Thyroid gland (tissue), 4 donors: ENCODE measurements around the gene HMGB4. TPM values are rescaled to one million over a fixed set of nuclear protein-coding genes. Genes with fewer than 3 reads are reported as not detected.

Experiments
- DNase-seq, 2 donors: peaks; one replicate each; pipeline ENCODE4 v3.0.0-alpha.2; 2019
- H3K27ac ChIP-seq, 3 donors: fragments of 200-600 bp; sonication (generic); 1 replicate in 2 of 3; 2 replicates in 1 of 3; pipeline ENCODE4 v1.5.1; 2016 to 2019; ENCODE audit warnings: mild to moderate bottlenecking in 1 of 3, moderate library complexity in 1 of 3
- H3K27me3 ChIP-seq: fragments of 200-600 bp; sonication (generic); one replicate; pipeline ENCODE4 v1.5.1; 2019
- H3K36me3 ChIP-seq, 2 donors: fragments of 200-600 bp; sonication (generic); one replicate each; pipeline ENCODE4 v1.5.1; 2016 to 2019
- H3K4me1 ChIP-seq, 2 donors: fragments of 200-600 bp; sonication (generic); one replicate each; pipeline ENCODE4 v1.5.1; 2017 to 2019
- H3K4me3 ChIP-seq, 3 donors: fragments of 200-600 bp; sonication (generic); replicated peaks in 1 of 3; 1 replicate in 2 of 3; 2 replicates in 1 of 3; pipeline ENCODE4 v1.5.1; 2016; ENCODE audit warnings: mild to moderate bottlenecking in 1 of 3
- H3K9me3 ChIP-seq: fragments of 200-600 bp; sonication (generic); one replicate; pipeline ENCODE4 v1.5.1; 2017
- POLR2A ChIP-seq, 2 donors: fragments of 450-650 bp; IDR thresholded peaks; one replicate each; pipeline ENCODE4 v1.6.1; 2017; ENCODE audit warnings: antibody characterized with exemption in 2 of 2, mild to moderate bottlenecking in 2 of 2, moderate library complexity in 1 of 2
- WGBS, 2 donors: methylation state at CpG; one replicate each; pipeline ENCODE4 v1.1.5; 2017; 5-methylcytosine and 5-hydroxymethylcytosine counted together
- intact Hi-C: fragments of 100-400 bp; cut with DNase I; formaldehyde crosslinking; loops from one replicate; pipeline ENCODE4 v1.15.1; 2023
- total RNA-seq, 4 donors: library from RNA; depleted of rRNA; stranded (reverse); fragments of >200 nt; gene quantifications; one replicate each; pipeline ENCODE4 v1.2.3, GENCODE V29; 2016
- TF ChIP-seq, protein P1 (sequence below), 6 experiments: fragments of 200-600 bp in 3 of 6; fragments of 450-650 bp in 3 of 6; sonication (generic) in 3 of 6; IDR thresholded peaks; one replicate each; pipeline ENCODE4 v1.5.1; 2016 to 2019; ENCODE audit warnings: antibody characterized with exemption in 6 of 6, mild to moderate bottlenecking in 2 of 6, inconsistent platforms in 1 of 6, moderate library complexity in 1 of 6

The HMGB4 gene, protein sequence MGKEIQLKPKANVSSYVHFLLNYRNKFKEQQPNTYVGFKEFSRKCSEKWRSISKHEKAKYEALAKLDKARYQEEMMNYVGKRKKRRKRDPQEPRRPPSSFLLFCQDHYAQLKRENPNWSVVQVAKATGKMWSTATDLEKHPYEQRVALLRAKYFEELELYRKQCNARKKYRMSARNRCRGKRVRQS
- 1 to 10 TPM in 1 of 4 donors, not detected in 3; 1.9 TPM for total RNA-seq

DNA sequence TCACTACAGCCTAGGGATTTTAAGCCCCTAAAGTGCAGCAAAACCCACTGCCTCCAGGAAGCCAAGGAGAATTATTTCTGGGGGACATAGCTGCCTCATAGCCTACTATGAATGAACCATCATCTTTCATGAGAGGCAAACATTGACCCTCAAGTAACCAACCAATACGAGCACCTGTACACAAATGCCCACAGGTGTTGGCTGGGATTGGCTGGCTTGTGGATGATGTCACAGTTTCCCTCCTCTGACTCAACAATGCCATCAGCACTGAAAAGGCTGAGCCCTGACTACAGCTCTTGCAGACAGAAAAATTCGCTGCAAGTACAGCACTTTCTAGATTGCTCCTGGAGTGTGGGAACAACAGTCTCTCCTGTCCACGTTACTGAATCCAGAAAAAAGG is at the start of gene HMGB4:
TSS of gene HMGB4 (plus strand) at position 301 of the 400 bp plus-strand sequence. CDS start 113 bp downstream, outside the sequence.
- intact Hi-C loops: no loop called here
- Histone ChIP-seq H3K36me3 (no peaks in the 10 kb centered on the region), H3K27ac (no peak within 1 kb of the TSS), H3K9me3 (no peaks in the 10 kb centered on the region), H3K4me3 (no peak within 1 kb of the TSS), H3K27me3 (no peaks in the 10 kb centered on the region), H3K4me1 (peaks cover 0 to 4% of the 10 kb centered on the region in 2 donors)
- TF ChIP-seq POLR2A (IDR thresholded peaks at IDR 0.05): no peak
- TF ChIP-seq, protein P1, sequence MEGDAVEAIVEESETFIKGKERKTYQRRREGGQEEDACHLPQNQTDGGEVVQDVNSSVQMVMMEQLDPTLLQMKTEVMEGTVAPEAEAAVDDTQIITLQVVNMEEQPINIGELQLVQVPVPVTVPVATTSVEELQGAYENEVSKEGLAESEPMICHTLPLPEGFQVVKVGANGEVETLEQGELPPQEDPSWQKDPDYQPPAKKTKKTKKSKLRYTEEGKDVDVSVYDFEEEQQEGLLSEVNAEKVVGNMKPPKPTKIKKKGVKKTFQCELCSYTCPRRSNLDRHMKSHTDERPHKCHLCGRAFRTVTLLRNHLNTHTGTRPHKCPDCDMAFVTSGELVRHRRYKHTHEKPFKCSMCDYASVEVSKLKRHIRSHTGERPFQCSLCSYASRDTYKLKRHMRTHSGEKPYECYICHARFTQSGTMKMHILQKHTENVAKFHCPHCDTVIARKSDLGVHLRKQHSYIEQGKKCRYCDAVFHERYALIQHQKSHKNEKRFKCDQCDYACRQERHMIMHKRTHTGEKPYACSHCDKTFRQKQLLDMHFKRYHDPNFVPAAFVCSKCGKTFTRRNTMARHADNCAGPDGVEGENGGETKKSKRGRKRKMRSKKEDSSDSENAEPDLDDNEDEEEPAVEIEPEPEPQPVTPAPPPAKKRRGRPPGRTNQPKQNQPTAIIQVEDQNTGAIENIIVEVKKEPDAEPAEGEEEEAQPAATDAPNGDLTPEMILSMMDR (IDR thresholded peaks at IDR 0.05): no peak
- DNase-seq: no peak
- WGBS, 2 donors: 83 to 93% methylated on average over 3 of the region's 3 CpGs

- Histone ChIP-seq H3K4me1 (no peaks in the 10 kb centered on the region), H3K9me3 (no peaks in the 10 kb centered on the region), H3K27ac (no peak overlapping the region), H3K27me3 (no peaks in the 10 kb centered on the region), H3K36me3 (no peaks in the 10 kb centered on the region), H3K4me3 (no peak overlapping the region)
- intact Hi-C loops: no loop called here
- 95 to 96% methylated on average over 2 of the region's 2 CpGs for WGBS, 2 donors
- no peak for DNase-seq
- TF ChIP-seq, protein P1 (IDR thresholded peaks at IDR 0.05): no peak
- TF ChIP-seq POLR2A (IDR thresholded peaks at IDR 0.05): no peak
Measured at GRCh38 chr1:33814166-33814565, 49.7 kb upstream of the HMGB4 start.

DNA sequence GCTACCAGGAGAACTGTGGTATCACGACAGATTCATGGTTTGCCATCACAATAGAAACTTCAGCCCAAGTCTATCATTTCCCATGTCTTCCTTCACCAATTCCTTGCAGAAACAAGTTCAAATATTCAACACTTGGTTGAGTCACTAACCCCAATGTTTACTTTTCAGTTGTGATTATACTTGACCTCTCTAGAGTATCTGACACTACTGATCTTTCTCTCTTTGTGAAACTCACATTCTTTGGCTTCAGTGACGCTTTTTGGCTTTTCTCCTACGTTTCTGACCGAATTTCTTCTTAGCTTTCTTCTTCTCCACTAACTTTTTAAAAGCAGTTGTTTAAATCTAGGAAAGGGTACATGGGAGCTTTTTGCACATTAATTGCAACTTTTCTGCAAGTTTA is 48.8 kb upstream of the HMGB4 start:
- WGBS, 2 donors: 39 to 40% methylated on average over 4 of the region's 4 CpGs
- Histone ChIP-seq H3K27me3 (no peaks in the 10 kb centered on the region), H3K4me1 (no peaks in the 10 kb centered on the region), H3K27ac (no peak overlapping the region), H3K9me3 (no peaks in the 10 kb centered on the region), H3K4me3 (no peak overlapping the region), H3K36me3 (no peaks in the 10 kb centered on the region)
- no peak for TF ChIP-seq POLR2A (IDR thresholded peaks at IDR 0.05)
- TF ChIP-seq, protein P1 (IDR thresholded peaks at IDR 0.05): no peak
- intact Hi-C loops: no loop called here
- DNase-seq: no peak

GRCh38 chr1:33818071-33818470 is 45.8 kb upstream of the HMGB4 start:
- 65 to 70% methylated on average over 3 of the region's 3 CpGs for WGBS, 2 donors
- Histone ChIP-seq H3K9me3 (no peaks in the 10 kb centered on the region), H3K27ac (no peak overlapping the region), H3K4me3 (no peak overlapping the region), H3K27me3 (no peaks in the 10 kb centered on the region), H3K4me1 (no peaks in the 10 kb centered on the region), H3K36me3 (no peaks in the 10 kb centered on the region)
- TF ChIP-seq, protein P1 (IDR thresholded peaks at IDR 0.05): no peak
- no peak for TF ChIP-seq POLR2A (IDR thresholded peaks at IDR 0.05)
- no peak for DNase-seq
- intact Hi-C loops: no loop called here

GRCh38 chr1:33819290-33819912 is 44.5 kb upstream of the HMGB4 start:
- no peak for DNase-seq
- no peaks in the 10 kb centered on the region for H3K36me3 ChIP-seq
- H3K27me3 ChIP-seq: no peaks in the 10 kb centered on the region
- WGBS, 2 donors: 85 to 86% methylated on average over 10 of the region's 10 CpGs
- H3K9me3 ChIP-seq: no peaks in the 10 kb centered on the region
- TF ChIP-seq POLR2A (IDR thresholded peaks at IDR 0.05): no peak
- TF ChIP-seq, protein P1 (IDR thresholded peaks at IDR 0.05): no peak
- H3K4me1 ChIP-seq: no peaks in the 10 kb centered on the region
- intact Hi-C loops: no loop called here
- H3K4me3 ChIP-seq: no peak overlapping the region
- H3K27ac ChIP-seq: no peak overlapping the region
